ENCODE data around the gene SLC17A8.

GRCh38 chr12:100332852-100333251, 24.0 kb upstream of the SLC17A8 start:
- TF ChIP-seq CTCF (IDR thresholded peaks at IDR 0.05): no peak
- TF ChIP-seq POLR2A (IDR thresholded peaks at IDR 0.05): no peak
